Transverse colon (tissue), 4 donors: ENCODE data around the gene ADAM12. TPM values are rescaled to one million over a fixed set of nuclear protein-coding genes. Genes with fewer than 3 reads are reported as not detected.
"Not testable (repeated sequence)": the region's sequence is repeated elsewhere in the genome, so short reads cannot be mapped to it uniquely, and the experiment has no call there.

Source experiments
- DNase-seq: peaks from one replicate; pipeline ENCODE4 v3.0.0-alpha.2; 2019
- H3K27ac ChIP-seq, 4 donors: fragments of 200-600 bp; sonication (generic); 2 replicates each; pipeline ENCODE4 v1.5.1; 2016 to 2018; ENCODE audit warnings: inconsistent platforms in 4 of 4
- H3K27me3 ChIP-seq: fragments of 200-600 bp; sonication (generic); 2 replicates; pipeline ENCODE4 v1.5.1; 2017; ENCODE audit warnings: inconsistent platforms
- H3K36me3 ChIP-seq, 4 donors: fragments of 200-600 bp; sonication (generic); 2 replicates each; pipeline ENCODE4 v1.5.1; 2017 to 2019; ENCODE audit warnings: inconsistent platforms in 4 of 4
- H3K4me1 ChIP-seq, 4 donors: fragments of 200-600 bp; sonication (generic); 2 replicates each; pipeline ENCODE4 v1.5.1; 2017 to 2020; ENCODE audit warnings: inconsistent platforms in 4 of 4
- H3K4me3 ChIP-seq, 4 donors: fragments of 200-600 bp; sonication (generic); 1 replicate in 1 of 4; 2 replicates in 3 of 4; pipeline versions ENCODE4 v1.5.1 to v1.6.1; 2017 to 2019; ENCODE audit warnings: inconsistent platforms in 4 of 4
- H3K9me3 ChIP-seq, 2 donors: fragments of 200-600 bp; sonication (generic); 2 replicates each; pipeline ENCODE4 v1.5.1; 2017 to 2019; ENCODE audit warnings: inconsistent platforms in 2 of 2
- EP300 ChIP-seq: sonication (generic); formaldehyde crosslinking; IDR thresholded peaks from one replicate; pipeline ENCODE4 v1.6.1; 2017; ENCODE audit warnings: antibody characterized with exemption, low read depth
- POLR2A ChIP-seq: fragments of 450-650 bp; IDR thresholded peaks from one replicate; pipeline ENCODE4 v1.6.1; 2016; ENCODE audit warnings: antibody characterized with exemption, mild to moderate bottlenecking, moderate library complexity
- POLR2AphosphoS5 ChIP-seq, 3 donors: sonication (generic); formaldehyde crosslinking; IDR thresholded peaks; one replicate each; pipeline ENCODE4 v1.6.1; 2016; ENCODE audit warnings: antibody characterized with exemption in 3 of 3
- WGBS, 2 donors: methylation state at CpG; one replicate each; pipeline ENCODE4 v1.1.5; 2018; ENCODE audit warnings: low coverage in 1 of 2; 5-methylcytosine and 5-hydroxymethylcytosine counted together
- in situ Hi-C, 4 donors: fragments of 200-750 bp; cut with MboI; loops; one replicate each; pipeline versions ENCODE4 v1.15.0 to v1.15.1; 2017; ENCODE audit warnings: low sequenced_read_pairs in 3 of 4, low pct_ligation_motif_present in 1 of 4, low pct_unique_long_range_greater_than_20kb in 1 of 4
- intact Hi-C: fragments of 100-400 bp; cut with DNase I; formaldehyde crosslinking; loops from one replicate; pipeline ENCODE4 v1.15.1; 2023; ENCODE audit warnings: low total_unique reads
- total RNA-seq, 4 donors: library from RNA; depleted of rRNA; stranded (reverse); fragments of >200 nt; gene quantifications; one replicate each; pipeline ENCODE4 v1.1.0, GENCODE V29; 2016
- TF ChIP-seq, protein P1 (sequence below), 5 experiments: fragments of 200-600 bp in 3 of 5; fragments of 450-650 bp in 2 of 5; sonication (generic) in 3 of 5; IDR thresholded peaks; 1 replicate in 2 of 5; 2 replicates in 3 of 5; pipeline ENCODE4 v1.5.1; 2016 to 2017; ENCODE audit warnings: antibody characterized with exemption in 5 of 5, inconsistent platforms in 3 of 5, mild to moderate bottlenecking in 2 of 5, moderate library complexity in 1 of 5

The ADAM12 gene
- total RNA-seq, 4 donors from 2014 or later = 0.14 to 2.2 (median 1.1) TPM; not detected in 1

DNA sequence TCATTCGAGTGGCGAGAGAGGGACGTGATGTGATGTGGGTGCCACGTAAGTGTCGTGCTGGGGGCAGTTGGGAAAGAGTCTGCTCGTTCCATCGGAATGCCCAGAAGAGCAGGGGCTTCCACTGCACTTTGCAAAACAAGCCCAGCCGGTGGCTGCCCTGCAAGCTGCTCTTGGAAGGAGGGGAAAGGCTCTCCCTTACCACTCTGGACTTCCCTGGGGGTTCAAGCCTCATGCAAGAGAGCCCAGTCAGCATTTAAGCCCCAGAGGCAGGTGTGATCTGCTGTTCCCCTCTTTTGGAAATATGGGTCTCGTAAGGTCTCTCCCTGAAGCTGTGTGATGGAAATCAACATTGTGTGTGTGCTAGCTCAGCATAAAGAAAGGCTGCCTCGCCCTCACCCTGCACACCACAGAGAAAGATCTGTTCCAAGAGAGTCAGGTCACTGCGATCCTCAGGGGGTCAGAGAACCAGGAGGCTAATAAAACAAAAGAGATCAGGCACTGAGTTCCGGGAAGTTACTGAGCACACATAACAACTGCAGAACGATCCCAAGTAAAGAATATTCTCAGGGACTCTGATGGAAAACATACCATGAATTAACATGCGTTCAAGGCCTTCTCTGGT lies 212.5 kb downstream of the ADAM12 start:
- Histone ChIP-seq H3K27me3 (no peaks in the 10 kb centered on the region), H3K27ac (no peak overlapping the region), H3K4me3 (no peak overlapping the region), H3K9me3 (no peaks in the 10 kb centered on the region), H3K4me1 (no peaks in the 10 kb centered on the region), H3K36me3 (no peaks in the 10 kb centered on the region)
- TF ChIP-seq EP300 = no peak
- TF ChIP-seq, protein P1, sequence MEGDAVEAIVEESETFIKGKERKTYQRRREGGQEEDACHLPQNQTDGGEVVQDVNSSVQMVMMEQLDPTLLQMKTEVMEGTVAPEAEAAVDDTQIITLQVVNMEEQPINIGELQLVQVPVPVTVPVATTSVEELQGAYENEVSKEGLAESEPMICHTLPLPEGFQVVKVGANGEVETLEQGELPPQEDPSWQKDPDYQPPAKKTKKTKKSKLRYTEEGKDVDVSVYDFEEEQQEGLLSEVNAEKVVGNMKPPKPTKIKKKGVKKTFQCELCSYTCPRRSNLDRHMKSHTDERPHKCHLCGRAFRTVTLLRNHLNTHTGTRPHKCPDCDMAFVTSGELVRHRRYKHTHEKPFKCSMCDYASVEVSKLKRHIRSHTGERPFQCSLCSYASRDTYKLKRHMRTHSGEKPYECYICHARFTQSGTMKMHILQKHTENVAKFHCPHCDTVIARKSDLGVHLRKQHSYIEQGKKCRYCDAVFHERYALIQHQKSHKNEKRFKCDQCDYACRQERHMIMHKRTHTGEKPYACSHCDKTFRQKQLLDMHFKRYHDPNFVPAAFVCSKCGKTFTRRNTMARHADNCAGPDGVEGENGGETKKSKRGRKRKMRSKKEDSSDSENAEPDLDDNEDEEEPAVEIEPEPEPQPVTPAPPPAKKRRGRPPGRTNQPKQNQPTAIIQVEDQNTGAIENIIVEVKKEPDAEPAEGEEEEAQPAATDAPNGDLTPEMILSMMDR (IDR thresholded peaks at IDR 0.05) = no peak
- TF ChIP-seq POLR2A = no peak
- in situ Hi-C loops (no loop called here), intact Hi-C loops (no loop called here)
- 74 to 80% methylated on average over 5 to 14 of the region's 14 CpGs for WGBS, 2 donors
- no peak for DNase-seq

- DNase-seq, H3K4me3 ChIP-seq, H3K27me3 ChIP-seq, H3K36me3 ChIP-seq, H3K9me3 ChIP-seq, H3K27ac ChIP-seq, intact Hi-C loops, H3K4me1 ChIP-seq, in situ Hi-C loops: not testable (repeated sequence)
- 57% methylated on average over 1 of the region's 1 CpG; no CpG with 5 or more reads in 1 of the 2 donors for WGBS, 2 donors
These were observed 215.5 kb downstream of the ADAM12 start for GRCh38 chr10:126172755-126173154.

- intact Hi-C loops = no loop called here
- DNase-seq = no peak
These were observed 216.7 kb downstream of the ADAM12 start for GRCh38 chr10:126171555-126171954.

GRCh38 chr10:126170776-126171175 lies 217.5 kb downstream of the ADAM12 start:
- DNase-seq = no peak
- Histone ChIP-seq H3K4me3 (no peak overlapping the region), H3K27ac (no peak overlapping the region), H3K4me1 (no peaks in the 10 kb centered on the region), H3K36me3 (no peaks in the 10 kb centered on the region), H3K9me3 (no peaks in the 10 kb centered on the region), H3K27me3 (no peaks in the 10 kb centered on the region)
- in situ Hi-C loops (no loop called here), intact Hi-C loops (no loop called here)
- TF ChIP-seq POLR2A (no peak), EP300 (no peak), POLR2AphosphoS5 (IDR thresholded peaks at IDR 0.05) (no peak)
- TF ChIP-seq, protein P1 (IDR thresholded peaks at IDR 0.05) = no peak
- 58 to 59% methylated on average over 2 of the region's 2 CpGs for WGBS, 2 donors

More at GRCh38 chr10:126171555-126171954, 216.7 kb downstream of the ADAM12 start:
- TF ChIP-seq POLR2A (no peak), EP300 (no peak), POLR2AphosphoS5 (IDR thresholded peaks at IDR 0.05) (no peak)
- TF ChIP-seq, protein P1 (IDR thresholded peaks at IDR 0.05) = no peak
- in situ Hi-C loops = no loop called here
- WGBS, 2 donors = 70 to 83% methylated on average over 4 to 5 of the region's 5 CpGs
- no peaks in the 10 kb centered on the region for H3K27me3 ChIP-seq
- H3K27ac ChIP-seq = no peak overlapping the region
- H3K9me3 ChIP-seq = no peaks in the 10 kb centered on the region
- H3K4me1 ChIP-seq = no peaks in the 10 kb centered on the region
- no peak overlapping the region for H3K4me3 ChIP-seq
- no peaks in the 10 kb centered on the region for H3K36me3 ChIP-seq

GRCh38 chr10:126170371-126170770 lies 217.9 kb downstream of the ADAM12 start:
- Histone ChIP-seq H3K9me3 (no peaks in the 10 kb centered on the region), H3K36me3 (no peaks in the 10 kb centered on the region), H3K4me3 (no peak overlapping the region), H3K27me3 (no peaks in the 10 kb centered on the region), H3K27ac (no peak overlapping the region), H3K4me1 (no peaks in the 10 kb centered on the region)
- in situ Hi-C loops (no loop called here), intact Hi-C loops (no loop called here)
- TF ChIP-seq POLR2A (no peak), POLR2AphosphoS5 (IDR thresholded peaks at IDR 0.05) (no peak), EP300 (no peak)
- TF ChIP-seq, protein P1 (IDR thresholded peaks at IDR 0.05) = no peak
- no peak for DNase-seq
- 64 to 67% methylated on average over 4 of the region's 4 CpGs for WGBS, 2 donors
